Vagina (tissue), 2 donors: ENCODE measurements around the gene ELAVL2.

ENCODE experiments used
- POLR2A ChIP-seq, 2 donors: fragments of 450-650 bp; IDR thresholded peaks; one replicate each; pipeline ENCODE4 v1.6.1; 2017; ENCODE audit warnings: antibody characterized with exemption in 2 of 2, mild to moderate bottlenecking in 2 of 2, moderate library complexity in 2 of 2
- POLR2AphosphoS5 ChIP-seq, 2 donors: sonication (generic); formaldehyde crosslinking; IDR thresholded peaks; one replicate each; pipeline ENCODE4 v1.9.0; 2017; ENCODE audit warnings: antibody characterized with exemption in 2 of 2, mild to moderate bottlenecking in 2 of 2, low read depth in 1 of 2; ENCODE audit not compliant: insufficient read depth in 1 of 2
- TF ChIP-seq, protein P1 (sequence below), 3 experiments: fragments of 450-650 bp in 2 of 3; fragments of 200-600 bp in 1 of 3; sonication (generic) in 1 of 3; IDR thresholded peaks; one replicate each; pipeline ENCODE4 v1.5.1; 2017 to 2019; ENCODE audit warnings: antibody characterized with exemption in 3 of 3, mild to moderate bottlenecking in 2 of 3, moderate library complexity in 2 of 3

- TF ChIP-seq, protein P1, sequence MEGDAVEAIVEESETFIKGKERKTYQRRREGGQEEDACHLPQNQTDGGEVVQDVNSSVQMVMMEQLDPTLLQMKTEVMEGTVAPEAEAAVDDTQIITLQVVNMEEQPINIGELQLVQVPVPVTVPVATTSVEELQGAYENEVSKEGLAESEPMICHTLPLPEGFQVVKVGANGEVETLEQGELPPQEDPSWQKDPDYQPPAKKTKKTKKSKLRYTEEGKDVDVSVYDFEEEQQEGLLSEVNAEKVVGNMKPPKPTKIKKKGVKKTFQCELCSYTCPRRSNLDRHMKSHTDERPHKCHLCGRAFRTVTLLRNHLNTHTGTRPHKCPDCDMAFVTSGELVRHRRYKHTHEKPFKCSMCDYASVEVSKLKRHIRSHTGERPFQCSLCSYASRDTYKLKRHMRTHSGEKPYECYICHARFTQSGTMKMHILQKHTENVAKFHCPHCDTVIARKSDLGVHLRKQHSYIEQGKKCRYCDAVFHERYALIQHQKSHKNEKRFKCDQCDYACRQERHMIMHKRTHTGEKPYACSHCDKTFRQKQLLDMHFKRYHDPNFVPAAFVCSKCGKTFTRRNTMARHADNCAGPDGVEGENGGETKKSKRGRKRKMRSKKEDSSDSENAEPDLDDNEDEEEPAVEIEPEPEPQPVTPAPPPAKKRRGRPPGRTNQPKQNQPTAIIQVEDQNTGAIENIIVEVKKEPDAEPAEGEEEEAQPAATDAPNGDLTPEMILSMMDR (IDR thresholded peaks at IDR 0.05) = no peak
- TF ChIP-seq POLR2AphosphoS5 (IDR thresholded peaks at IDR 0.05; ENCODE audit: insufficient read depth in 1 of 2, low read depth in 1 of 2) (no peak), POLR2A (IDR thresholded peaks at IDR 0.05) (no peak)
Observed at GRCh38 chr9:23700359-23700758, 125.7 kb downstream of the ELAVL2 start.
